Measurements from ENCODE around the gene PLVAP. TPM values are rescaled to one million over a fixed set of nuclear protein-coding genes. Genes with fewer than 3 reads are reported as not detected.
A peak's percentile ranks its signal among the peaks of the same experiment; 100 is the strongest.

Gene PLVAP
- total RNA-seq, 1 experiment from 2014 or later = not detected

DNA sequence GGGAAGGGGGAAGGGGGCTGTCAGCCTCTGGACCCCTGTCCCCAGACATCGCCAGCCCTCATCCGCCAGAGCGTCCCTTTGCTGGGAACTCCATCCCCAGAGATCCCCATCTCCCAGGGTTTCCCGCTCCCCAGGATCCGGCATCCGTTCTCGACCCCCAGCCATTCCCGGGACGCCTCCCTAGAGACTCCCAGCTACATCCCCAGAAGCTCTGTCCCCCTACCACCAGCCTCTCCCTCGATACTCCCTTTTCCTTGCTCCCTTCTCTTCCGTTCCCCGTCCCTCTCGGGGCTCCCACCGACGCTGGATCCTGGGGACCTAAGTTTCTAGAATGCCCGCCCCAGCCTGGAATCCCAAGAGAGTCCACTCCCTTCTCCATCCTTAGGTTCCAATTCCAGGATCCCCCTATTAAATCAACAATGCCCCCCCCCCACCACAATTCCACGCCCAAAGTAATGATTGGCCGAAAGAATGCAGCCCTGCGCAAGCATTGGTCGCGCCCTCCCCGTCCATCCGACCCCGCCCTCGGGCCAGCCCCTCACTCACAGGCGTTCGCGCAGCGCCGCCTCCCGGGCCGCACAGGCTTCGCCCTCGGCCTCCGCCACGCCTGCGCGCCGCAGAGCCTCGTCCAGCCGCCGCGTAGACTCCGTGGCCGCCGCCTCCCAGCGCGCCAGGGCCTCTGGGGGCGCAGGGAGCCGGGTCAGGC, 13.7 kb upstream of the PLVAP start:
- CTCF ChIA-PET = interaction anchor here (0.6 to 1.2 kb wide), 4 partner anchors 20 to 120 kb away, joined by 3 to 9 read pairs (median 4); no protein-coding TSS in a partner anchor
- TF ChIP-seq, protein P1, sequence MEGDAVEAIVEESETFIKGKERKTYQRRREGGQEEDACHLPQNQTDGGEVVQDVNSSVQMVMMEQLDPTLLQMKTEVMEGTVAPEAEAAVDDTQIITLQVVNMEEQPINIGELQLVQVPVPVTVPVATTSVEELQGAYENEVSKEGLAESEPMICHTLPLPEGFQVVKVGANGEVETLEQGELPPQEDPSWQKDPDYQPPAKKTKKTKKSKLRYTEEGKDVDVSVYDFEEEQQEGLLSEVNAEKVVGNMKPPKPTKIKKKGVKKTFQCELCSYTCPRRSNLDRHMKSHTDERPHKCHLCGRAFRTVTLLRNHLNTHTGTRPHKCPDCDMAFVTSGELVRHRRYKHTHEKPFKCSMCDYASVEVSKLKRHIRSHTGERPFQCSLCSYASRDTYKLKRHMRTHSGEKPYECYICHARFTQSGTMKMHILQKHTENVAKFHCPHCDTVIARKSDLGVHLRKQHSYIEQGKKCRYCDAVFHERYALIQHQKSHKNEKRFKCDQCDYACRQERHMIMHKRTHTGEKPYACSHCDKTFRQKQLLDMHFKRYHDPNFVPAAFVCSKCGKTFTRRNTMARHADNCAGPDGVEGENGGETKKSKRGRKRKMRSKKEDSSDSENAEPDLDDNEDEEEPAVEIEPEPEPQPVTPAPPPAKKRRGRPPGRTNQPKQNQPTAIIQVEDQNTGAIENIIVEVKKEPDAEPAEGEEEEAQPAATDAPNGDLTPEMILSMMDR (IDR thresholded peaks at IDR 0.05; ENCODE audit: insufficient read depth in 1 of 2, low read depth in 1 of 2, low read length in 1 of 2, severe bottlenecking in 1 of 2, unreplicated experiment in 1 of 2) = peak; percentile 62 to 68
- Mint-ChIP-seq H3K9me3 (ENCODE audit: unreplicated experiment) (no peaks in the 10 kb centered on the region), H3K36me3 (ENCODE audit: insufficient read depth, unreplicated experiment) (peaks cover 6% of the 10 kb centered on the region), H3K4me3 (ENCODE audit: unreplicated experiment) (peak overlapping the region; percentile 78), H3K27ac (ENCODE audit: unreplicated experiment) (peak overlapping the region; percentile 32), H3K27me3 (ENCODE audit: insufficient read depth, unreplicated experiment) (peaks cover 3% of the 10 kb centered on the region), H3K4me1 (ENCODE audit: low read depth, unreplicated experiment) (peaks cover 6% of the 10 kb centered on the region)
- peak; percentile 93 to 95 for DNase-seq
- intact Hi-C loops (cut with micrococcal nuclease; ENCODE audit: unreplicated experiment) = loop anchor here (2.0 kb wide), 1 partner anchor 98 kb away; no protein-coding TSS in a partner anchor
- H3K9me3 ChIP-seq = peaks cover 14% of the 10 kb centered on the region
- BruUV-seq (replicated peaks) = no TSS peak
- peak overlapping the region; percentile 48 for H3K4me3 ChIP-seq (ENCODE audit: low read depth, low read length)
- POLR2A ChIA-PET = no interaction called here
- H3K4me1 ChIP-seq = 0 out of 2 replicates have a peak, but pooled peaks cover 5% of the 10 kb centered on the region
- H3K27me3 ChIP-seq (replicated peaks; ENCODE audit: control insufficient read depth, insufficient read depth, low read length) = no peaks in the 10 kb centered on the region
- H3K36me3 ChIP-seq (ENCODE audit: control insufficient read depth, insufficient read depth, low read length) = no peaks in the 10 kb centered on the region

DNA sequence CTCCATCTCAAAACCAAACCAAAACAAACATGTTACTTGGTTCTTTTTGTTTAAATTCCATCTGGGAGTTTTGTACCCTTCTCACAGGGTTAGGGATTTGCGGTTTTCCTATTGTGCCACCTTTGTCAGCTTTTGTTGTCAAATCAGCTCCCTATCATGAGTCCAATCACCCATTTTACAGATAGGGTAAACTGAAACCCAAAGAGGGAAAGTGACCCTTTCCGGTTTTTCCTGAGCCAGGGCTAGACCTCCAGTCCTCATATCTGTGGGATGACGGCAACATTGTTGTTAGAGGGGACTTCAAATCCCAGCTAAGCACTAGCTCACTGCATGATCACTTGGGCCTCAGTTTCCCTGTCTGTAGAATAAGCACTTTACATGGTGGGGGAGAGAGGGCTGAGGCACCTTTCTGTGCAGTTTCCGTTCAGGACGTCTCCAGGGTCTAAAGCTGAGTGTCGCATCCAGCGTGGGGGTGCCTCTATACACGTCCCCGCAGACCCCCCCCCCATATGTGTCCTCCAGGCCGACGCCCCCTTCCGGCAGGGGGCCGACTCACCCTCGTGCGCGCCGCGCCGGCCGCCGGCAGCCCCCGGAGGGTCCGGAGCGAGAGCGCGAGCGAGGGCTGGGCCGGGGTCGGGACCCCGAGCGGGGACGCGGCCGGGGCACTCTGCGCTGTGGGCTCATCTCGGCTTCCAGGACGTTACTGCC, 13.0 kb upstream of the PLVAP start:
- Mint-ChIP-seq H3K36me3 (ENCODE audit: insufficient read depth, unreplicated experiment) (peaks cover 6% of the 10 kb centered on the region), H3K27ac (ENCODE audit: unreplicated experiment) (no peak overlapping the region), H3K27me3 (ENCODE audit: insufficient read depth, unreplicated experiment) (peaks cover 3% of the 10 kb centered on the region), H3K9me3 (ENCODE audit: unreplicated experiment) (no peaks in the 10 kb centered on the region), H3K4me1 (ENCODE audit: low read depth, unreplicated experiment) (peaks cover 6% of the 10 kb centered on the region), H3K4me3 (ENCODE audit: unreplicated experiment) (peak overlapping the region; percentile 78)
- intact Hi-C loops (cut with micrococcal nuclease; ENCODE audit: unreplicated experiment) = loop anchor here (2.0 kb wide), 1 partner anchor 97 kb away; no protein-coding TSS in a partner anchor
- H3K36me3 ChIP-seq (ENCODE audit: control insufficient read depth, insufficient read depth, low read length) = no peaks in the 10 kb centered on the region
- no peak for DNase-seq
- peaks cover 14% of the 10 kb centered on the region for H3K9me3 ChIP-seq
- POLR2A ChIA-PET = no interaction called here
- 0 out of 2 replicates have a peak, but pooled peaks cover 5% of the 10 kb centered on the region for H3K4me1 ChIP-seq
- CTCF ChIA-PET = interaction anchor here (0.6 to 1.2 kb wide), 3 partner anchors 15 to 23 kb away, joined by 3 to 4 read pairs (median 3); partner anchors contain the start of gene BST2
- TF ChIP-seq, protein P1 (IDR thresholded peaks at IDR 0.05; ENCODE audit: insufficient read depth in 1 of 2, low read depth in 1 of 2, low read length in 1 of 2, severe bottlenecking in 1 of 2, unreplicated experiment in 1 of 2) = no peak
- no peaks in the 10 kb centered on the region for H3K27me3 ChIP-seq (replicated peaks; ENCODE audit: control insufficient read depth, insufficient read depth, low read length)
- BruUV-seq (replicated peaks) = no TSS peak
- peak overlapping the region; percentile 30 for H3K4me3 ChIP-seq (ENCODE audit: low read depth, low read length)

DNA sequence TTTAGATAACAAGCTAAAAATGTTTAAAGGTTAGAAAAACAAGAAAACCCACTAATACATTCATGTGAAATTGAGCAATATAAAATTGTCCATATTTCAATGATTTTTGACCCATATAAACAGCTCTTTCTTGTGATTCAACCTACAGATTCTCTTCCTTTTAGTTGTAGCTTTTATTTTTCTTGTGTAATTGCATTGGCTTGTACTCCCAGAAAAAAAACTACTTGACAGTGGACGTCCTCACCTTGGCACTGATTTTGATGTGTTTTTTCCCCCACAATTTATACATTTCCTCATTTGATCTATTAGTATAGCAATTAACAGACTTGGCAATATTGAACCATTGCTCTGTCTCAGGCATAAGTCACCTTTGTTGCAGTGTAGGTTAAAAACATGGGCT, 12.1 kb upstream of the PLVAP start:
- peaks cover 14% of the 10 kb centered on the region for H3K9me3 ChIP-seq
- DNase-seq = no peak
- TF ChIP-seq, protein P1 (IDR thresholded peaks at IDR 0.05; ENCODE audit: insufficient read depth in 1 of 2, low read depth in 1 of 2, low read length in 1 of 2, severe bottlenecking in 1 of 2, unreplicated experiment in 1 of 2) = no peak
- no peak overlapping the region for H3K27ac Mint-ChIP-seq (ENCODE audit: unreplicated experiment)
- ChIA-PET POLR2A (interaction anchor here (0.5 kb wide), 1 partner anchor 30 kb away, joined by 3 read pairs; no protein-coding TSS in a partner anchor), CTCF (interaction anchor here (1.1 kb wide), 1 partner anchor 16 kb away, joined by 3 read pairs; the partner anchor contains the start of gene BST2)
- H3K4me3 ChIP-seq (ENCODE audit: low read depth, low read length) = no peak overlapping the region
- H3K27me3 ChIP-seq (replicated peaks; ENCODE audit: control insufficient read depth, insufficient read depth, low read length) = no peaks in the 10 kb centered on the region
- peaks cover 6% of the 10 kb centered on the region for H3K36me3 Mint-ChIP-seq (ENCODE audit: insufficient read depth, unreplicated experiment)
- 0 out of 2 replicates have a peak, but pooled peaks cover 5% of the 10 kb centered on the region for H3K4me1 ChIP-seq
- intact Hi-C loops (cut with micrococcal nuclease; ENCODE audit: unreplicated experiment) = no loop called here
- H3K9me3 Mint-ChIP-seq (ENCODE audit: unreplicated experiment) = no peaks in the 10 kb centered on the region
- H3K36me3 ChIP-seq (ENCODE audit: control insufficient read depth, insufficient read depth, low read length) = no peaks in the 10 kb centered on the region
- peaks cover 3% of the 10 kb centered on the region for H3K27me3 Mint-ChIP-seq (ENCODE audit: insufficient read depth, unreplicated experiment)
- H3K4me1 Mint-ChIP-seq (ENCODE audit: low read depth, unreplicated experiment) = peaks cover 6% of the 10 kb centered on the region
- no TSS peak for BruUV-seq (replicated peaks)
- H3K4me3 Mint-ChIP-seq (ENCODE audit: unreplicated experiment) = no peak overlapping the region

Measured in Caco-2 (cell line).